ENCODE measurements around the gene MMP24.
A peak's percentile ranks its signal among the peaks of the same experiment; 100 is the strongest.
"Not testable (repeated sequence)": the region's sequence is repeated elsewhere in the genome, so short reads cannot be mapped to it uniquely, and the experiment has no call there.

Gene MMP24

DNA sequence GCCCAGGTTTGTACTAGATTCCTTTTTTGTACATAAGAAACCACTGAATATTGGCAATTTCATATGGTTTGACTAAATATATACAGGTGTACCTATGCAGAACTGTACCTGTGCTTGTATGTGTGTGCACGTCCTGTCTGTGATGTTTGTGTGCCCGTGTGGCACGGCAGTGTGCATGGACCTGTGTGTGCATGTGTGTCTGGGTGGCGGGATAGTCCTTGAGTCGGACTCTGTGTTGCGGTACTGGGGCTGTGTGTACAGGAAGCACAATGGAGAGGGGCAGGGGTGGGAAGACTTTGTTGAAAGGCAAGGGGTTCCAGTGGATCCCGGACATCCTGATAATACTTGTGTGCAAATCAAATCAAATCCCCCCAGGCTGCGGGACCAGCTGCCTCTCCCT, 69.2 kb downstream of the MMP24 start:
- no peak for DNase-seq

DNA sequence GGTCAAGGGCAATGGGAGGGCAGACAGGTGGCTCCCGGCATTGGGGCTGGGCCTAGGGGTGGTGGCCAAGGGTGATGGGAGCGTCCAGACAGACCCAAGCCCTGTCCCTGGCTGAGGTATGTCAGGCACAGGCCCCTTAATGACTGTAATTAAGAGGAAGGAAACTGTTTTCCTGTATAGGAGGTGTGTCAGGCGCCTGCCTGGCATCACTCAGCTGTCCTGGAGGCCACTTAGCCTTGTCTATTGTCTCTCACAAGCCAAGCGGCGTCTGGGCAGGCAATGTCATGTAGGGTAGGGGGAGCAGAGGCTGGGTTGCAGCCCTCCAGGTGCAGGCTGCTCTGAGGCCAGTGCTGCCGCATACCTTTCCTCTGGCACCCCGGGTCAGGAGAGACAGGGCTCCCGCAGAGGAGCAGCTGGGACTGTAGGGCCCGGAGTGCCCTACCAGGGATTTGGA, 69.6 kb downstream of the MMP24 start:
- no peak for DNase-seq

DNA sequence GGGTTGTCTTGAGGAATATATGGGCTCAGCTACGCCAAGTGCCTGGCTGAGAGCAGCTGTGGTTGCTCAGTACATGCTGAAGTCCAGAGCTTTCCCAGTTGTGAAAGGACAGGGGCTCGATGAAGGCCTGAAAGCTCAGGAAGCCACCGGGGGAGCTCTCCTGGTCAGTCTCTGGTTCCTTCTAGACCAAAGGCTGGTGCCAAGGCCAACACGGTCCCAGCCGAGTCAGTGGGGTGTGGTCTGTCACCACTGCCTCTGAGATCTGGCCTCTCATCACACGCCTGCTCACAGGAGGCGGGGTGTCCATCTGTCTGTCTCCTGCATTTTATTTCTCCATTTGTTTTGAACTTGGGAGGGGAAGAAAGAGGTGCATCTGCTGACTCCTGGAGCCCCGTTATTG, 70.7 kb downstream of the MMP24 start:
- DNase-seq = peak; percentile 31

DNA sequence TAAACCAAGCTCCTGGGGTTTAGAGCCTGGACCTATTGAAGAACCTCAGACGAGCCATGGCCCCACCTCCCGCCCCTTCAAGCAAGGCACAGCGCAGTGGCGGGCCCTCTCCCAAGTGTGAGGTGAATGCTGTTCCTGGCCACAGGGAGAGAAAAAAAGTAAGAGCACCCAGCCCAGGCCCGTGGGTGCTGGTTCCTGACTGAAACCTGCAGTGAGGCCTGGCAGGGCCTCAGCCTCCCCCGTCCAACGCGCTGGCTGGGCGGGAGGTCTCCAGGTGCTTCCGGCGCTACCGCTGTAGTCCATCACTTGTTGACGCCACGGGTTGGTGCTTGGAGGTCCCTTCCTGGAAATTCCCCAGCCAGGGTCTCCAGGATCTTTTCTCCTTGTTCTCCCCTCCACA, 71.2 kb downstream of the MMP24 start:
- no peak for DNase-seq

DNA sequence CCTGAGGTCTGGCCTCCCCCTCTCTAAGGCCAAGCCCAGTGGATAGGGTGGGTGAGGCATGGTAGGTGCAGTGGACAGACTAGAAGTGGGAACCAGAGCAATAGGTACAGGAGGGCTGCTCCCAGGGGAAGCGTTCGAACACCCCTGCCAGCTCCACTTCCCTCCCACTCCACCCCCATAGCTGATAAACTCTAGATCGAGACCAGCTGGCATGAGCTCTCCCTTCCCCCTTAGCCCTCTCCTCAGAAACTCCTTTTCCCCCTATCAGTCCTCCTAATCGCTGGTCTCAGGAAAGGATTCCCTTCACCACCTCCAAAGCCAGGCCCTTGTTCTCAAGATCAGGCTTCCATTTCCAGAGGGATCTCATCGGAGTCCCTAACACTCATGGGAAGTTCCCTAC, 71.8 kb downstream of the MMP24 start:
- no peak for DNase-seq

DNA sequence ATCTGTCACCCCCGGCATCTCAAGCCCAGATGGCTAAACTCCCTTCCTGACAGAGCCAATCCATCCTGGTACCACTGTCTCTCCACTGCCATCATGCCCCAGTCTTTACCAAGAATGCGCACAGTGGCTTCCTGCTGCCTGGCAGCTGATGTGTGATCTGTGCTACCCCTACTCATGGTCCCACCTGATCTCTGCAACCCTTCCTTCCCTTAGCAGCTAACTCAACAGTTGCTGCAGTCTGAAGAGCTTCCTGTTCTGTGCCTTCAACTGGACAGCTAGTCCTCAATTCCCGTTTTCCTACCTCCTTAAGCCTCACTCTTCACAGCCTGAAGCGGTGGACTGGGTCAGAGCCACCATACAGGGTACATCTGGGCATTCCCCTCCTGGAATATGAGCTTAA, 73.3 kb downstream of the MMP24 start:
- DNase-seq = no peak

DNA sequence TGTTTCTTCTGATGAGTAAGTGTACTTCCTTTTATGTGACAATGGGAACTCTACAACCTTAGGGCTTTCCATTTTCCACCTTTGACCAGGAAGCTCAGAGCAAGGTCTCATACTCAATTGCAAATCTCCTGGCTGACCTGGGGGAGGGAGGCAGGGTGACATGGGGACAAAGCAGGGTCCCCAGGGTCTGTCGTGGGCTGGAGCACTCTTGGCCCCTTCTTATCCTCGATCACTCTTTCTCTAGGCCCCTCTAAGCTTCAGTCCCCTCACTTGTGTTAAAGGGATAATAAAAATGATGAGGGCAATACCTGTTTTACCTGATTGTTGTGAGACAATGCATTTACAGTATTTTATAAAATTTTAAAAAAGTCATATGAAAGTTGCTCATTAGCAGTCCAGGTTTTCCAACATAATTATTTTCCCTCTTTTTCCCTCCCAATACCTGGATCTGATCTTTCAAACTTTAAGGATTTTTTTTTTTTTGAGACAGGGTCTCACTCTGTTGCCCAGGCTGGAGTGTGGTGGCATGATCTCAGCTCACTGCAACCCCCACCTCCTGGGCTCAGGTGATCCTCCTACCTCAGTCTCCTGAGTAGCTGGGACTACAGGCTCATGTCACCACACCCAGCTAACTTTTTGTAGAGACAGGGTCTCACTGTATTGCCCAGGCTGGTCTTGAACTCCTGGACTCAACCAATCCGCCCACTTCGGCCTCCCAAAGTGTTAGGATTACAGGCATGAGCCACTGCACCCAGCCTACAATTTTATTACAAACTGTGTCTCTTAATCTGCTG, 74.2 kb downstream of the MMP24 start:
- no peak for DNase-seq

DNA sequence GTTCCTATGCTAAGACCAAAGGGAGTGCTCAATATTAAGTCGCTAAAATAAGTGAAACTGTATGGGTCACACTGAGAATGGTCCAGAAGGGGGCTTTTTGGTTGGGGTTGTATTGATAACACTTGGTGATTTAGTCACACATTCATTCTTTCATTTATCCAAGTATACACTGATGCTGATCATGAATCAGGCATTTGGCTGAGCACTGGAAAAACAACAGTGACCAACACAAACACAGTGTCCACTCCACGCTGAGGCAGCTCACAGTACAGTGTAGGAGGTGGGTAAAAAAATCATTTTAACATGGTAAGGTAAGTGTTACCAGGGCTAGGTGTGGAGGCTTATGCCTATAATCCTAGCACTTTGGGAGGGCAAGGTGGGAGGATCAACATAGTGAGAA, 74.9 kb downstream of the MMP24 start:
- DNase-seq = no peak

DNA sequence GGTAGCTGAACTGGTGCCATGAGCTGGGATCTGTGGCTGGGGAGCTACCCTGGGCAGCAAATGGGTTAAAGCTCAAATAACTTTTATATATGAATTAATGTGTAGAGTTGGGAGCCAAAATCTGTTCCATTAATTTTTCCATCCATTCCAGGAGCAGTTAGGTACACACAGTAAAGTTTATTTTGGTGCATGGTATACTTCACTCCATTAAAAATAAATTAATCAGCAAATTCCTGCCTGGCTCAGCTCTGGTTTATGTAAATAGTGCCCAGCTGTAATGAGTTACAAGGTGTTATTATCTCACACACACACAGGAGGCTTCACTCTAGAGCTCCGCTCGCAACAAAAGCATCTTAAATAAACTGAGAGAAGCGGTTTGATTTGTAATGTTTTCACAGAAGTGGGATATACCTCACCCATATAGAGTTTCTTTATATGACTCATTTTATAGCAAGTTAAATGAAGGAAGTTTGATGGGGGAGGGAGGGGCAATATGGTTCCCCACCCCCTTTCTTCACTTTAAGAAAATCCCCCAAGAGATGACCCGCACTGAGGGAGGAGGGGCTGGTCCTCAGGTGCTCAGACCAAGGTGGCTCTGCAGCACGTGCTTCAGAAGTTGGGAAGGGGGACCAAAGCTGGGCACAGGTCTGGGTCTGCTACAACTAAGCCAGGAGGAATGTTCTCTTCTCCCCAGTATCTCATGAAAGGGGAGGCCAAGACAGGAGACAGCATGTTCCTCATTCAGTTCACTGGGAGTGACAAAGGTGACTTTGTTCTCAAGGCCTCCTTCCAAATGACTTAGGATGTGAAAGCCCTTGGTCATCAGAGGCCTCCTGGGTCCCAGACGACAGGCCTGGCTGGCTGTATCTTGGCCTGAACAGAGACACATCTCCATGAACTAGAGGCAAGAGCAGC, 76.2 kb downstream of the MMP24 start:
- no peak for DNase-seq

DNA sequence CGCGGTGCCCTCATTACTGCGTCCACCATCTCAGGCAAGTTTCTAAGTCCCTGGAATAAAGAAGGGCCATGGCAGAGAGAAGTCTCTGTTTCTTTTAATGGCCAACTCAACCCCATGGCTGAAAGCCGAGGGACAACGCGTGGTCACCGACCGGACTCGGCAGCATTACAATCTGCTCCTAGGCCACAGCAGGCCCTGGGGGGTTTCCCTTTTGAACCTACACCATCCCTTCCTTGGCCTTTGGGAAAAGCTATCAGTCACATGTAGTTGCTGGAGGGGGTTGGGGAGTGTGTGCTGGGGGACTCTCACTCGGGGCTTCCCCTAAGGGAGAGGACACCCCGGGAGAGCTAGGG, 76.9 kb downstream of the MMP24 start:
- no peak for DNase-seq

DNA sequence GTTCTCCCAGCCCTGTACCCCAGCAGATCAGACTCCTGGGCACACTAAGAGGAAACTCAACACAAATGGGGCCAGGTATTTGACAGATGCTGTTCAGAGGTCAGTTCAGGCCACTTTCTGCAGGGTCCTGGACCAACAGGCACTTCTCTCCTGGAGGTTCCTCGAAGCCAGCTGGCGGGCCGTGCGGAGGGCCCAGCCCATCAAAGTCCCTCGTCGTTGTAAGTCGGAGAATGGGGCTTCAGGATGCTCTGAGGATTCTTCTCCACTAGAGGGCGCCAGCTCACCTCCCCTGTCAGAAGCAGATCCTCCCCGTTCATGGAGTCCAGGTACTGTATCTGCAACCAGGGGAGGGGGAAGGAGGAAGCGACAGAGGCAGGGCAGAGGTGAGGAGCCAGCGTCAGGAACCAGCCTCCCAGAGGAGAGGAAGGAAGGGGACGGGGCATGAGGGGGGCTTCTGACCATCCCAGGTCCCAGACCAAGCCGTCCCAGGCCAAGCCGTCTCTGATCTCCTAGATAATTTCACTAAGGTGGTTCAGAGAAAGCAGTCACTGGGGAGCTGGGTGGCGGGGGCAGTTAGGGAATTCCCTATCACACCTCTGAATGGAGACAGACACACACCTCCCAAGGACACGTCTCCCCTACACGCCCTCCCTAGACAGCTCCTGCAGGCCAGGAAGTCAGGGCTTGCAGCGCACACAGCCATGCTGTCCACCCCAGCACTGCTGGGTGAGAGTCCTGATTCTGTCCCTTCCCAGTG, 77.4 kb downstream of the MMP24 start:
- peak; percentile 86 for DNase-seq

DNA sequence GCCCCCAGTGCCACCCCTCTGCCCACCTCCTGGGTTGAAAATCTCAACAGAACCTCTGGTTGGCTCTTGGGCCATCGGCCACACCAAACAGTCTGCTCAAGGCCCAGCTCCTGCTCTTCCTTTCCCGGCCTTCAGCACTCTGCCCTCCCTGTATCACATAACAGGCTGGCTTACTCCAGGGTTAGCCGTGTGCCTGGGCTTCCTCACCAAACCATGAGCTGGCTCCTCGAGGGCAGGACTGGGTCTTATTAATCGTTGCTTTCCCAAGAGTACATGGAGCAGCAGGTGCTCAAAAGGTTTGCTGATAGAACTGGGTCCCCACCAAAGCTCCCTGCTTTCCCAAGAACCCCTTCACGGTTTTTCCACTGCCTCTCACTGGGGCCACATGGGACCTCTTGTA, 78.5 kb downstream of the MMP24 start:
- no peak for DNase-seq

DNA sequence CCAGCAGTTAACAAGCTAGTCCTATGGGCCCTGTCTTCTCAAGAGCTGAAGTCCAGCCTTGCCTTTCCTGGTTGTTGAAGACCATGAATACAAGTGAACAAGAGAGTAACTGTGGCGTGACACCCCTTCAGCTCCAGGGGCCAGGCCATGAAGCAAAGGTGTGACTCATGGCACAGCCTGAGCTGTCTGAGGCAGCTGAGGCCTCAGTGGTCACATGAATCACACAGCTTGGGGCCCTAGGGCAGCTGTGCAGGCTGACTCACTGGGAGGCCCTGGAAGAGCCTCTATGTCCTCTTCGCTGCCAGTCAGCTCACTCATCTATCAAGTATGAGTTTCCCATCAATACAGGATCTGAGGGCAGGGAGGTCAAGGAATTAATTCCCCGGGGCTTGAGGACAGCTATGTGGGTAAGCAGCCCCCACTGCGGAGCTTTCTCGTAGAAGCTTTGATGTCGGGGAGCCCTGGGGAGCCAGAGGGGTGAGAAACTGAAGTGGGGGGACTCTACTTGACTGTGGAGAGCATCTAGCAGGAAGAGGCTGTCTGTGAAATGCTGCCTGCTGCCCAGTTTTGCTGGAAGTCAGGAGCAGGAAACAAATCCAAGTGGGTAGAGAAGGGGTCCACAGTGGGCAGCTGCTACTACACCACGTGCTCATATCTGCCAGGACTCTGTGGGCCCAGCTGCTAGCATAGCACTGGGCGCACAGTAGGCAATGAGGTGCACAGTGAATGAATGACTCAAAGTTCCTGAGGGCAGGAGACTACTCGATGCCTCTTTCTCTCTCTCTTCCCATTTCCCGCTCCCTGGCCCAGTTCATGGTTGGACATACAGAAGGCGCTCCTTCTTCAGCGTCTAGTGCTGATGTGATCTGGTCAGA, 79.4 kb downstream of the MMP24 start:
- DNase-seq = peak; percentile 100

DNA sequence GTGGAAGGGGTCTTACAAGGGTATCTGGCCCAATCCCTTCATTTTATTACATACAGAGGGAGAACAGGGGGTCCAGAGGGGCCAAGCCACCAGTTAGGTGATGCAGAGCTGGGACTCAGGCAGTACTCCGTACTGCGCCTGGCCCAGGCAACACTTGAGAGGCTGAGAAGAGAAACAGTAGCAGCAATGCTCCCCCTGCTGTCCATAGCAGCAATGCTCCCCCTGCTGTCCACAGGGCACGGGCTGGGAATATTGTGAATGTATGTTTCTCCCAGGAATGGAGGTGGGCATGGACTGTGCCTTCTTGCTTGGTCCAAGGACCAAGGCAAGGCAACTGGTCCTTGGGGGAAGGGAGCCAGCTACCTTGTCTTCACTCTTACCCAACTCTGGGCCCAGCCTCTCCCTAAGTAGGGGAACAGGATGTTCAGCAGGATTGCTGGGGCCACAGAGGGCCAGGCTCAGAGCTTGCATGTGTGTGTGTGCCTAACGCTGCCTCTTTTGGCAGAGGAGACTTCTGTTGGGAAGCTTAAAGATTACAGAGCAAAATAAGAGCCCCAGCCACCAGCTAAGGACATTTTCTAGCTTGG, 80.5 kb downstream of the MMP24 start:
- DNase-seq = peak; percentile 86

DNA sequence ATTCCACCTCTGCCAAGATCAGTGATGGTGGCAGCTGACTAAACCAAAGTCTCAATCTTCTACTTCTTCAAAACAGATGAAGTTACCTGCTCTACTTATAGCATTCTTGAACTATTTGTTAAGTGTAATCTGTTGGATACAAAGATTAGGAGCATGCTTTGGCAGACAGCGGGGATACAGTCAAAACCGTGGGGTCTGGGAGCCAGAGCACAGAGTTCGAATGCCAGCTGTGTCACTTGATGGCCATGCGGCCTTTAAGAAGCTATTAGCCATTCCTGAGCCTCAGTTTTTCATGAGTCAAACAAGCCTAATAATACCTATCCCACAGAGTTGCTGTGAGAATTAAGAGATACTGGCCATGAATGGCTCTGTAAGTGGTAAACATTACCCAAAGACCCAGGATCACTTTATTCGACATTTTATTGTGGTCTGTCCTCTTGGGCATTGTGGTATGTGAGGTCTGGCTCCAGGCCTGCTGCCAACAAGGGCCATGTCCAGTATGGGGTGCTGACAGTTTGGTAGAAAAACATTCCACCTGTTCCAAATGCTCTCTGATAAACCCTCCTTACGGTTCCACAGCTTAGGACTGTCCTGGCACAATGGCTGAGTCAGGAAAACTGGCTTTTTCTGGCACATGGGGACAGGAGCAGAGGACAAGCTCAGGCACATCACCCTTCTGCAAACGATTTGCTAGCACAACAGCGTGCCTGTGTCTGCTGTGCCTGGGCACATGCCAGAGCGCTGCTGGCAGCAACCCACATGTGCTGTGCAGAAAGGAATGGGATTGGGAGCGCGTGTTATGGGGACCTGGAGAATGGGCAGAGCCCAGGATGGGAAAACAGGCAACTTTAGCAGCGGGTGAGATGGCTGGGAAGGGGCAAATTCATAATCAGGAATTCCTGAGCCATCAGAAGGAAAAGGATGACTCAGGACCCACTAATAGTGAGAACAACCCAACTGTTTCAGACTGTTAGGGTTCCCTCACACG, 81.5 kb downstream of the MMP24 start:
- peak; percentile 96 for DNase-seq

DNA sequence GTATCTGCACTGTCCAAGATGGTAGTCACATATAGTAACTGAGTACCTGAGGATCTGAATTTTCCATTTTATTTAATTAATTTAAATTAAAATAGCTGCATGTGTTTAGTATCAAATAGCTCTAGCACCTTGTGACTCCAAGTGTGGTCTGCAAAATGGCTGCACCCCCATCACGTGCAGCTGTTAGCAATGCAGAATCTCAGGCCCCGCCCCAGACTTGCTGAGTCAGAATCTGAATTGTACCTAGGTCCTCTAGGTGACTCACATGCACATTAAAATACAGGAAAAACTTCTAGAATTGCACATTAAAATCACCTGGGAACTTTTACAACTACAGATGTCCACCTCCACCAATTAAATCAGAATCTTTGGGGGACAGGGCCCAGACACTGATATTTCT, 84.9 kb downstream of the MMP24 start:
- DNase-seq = peak; percentile 88

DNA sequence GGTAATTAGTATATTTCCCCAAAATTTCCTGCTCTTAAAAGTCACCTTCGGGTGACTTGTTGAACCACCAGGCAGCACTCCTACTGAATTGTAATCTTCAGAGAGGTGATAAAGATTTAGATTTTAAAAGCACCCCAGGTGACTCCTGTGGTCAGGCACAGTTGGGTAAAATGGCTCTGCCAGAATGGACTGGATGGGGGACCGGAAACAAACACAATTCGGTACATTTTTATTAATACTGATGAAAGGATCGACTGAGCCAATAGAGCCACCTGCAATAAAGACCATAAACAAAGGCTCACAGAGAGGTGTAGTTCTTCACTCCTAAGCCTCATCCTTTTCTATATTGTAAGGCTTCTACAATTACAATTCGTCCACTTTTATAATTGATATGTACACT, 85.3 kb downstream of the MMP24 start:
- no peak for DNase-seq

DNA sequence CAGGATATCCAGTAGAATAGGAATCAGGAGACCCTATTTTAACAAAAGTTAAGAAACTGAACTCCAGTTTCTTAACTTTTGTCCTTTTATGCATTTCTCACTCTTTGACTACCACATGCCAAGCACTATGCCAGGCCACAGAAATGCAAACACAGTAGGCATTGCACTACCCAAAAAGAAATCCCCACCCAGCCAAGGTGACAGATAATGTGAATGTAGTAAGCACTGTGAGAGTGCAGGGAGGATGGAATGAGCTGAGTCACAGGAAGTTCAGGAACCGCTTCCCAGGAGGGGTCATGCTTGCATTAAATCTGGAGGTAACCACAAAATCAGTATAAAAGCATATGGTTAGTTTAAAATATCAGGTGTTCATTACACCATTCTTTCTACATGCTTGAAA, 85.8 kb downstream of the MMP24 start:
- DNase-seq = peak; percentile 97

DNA sequence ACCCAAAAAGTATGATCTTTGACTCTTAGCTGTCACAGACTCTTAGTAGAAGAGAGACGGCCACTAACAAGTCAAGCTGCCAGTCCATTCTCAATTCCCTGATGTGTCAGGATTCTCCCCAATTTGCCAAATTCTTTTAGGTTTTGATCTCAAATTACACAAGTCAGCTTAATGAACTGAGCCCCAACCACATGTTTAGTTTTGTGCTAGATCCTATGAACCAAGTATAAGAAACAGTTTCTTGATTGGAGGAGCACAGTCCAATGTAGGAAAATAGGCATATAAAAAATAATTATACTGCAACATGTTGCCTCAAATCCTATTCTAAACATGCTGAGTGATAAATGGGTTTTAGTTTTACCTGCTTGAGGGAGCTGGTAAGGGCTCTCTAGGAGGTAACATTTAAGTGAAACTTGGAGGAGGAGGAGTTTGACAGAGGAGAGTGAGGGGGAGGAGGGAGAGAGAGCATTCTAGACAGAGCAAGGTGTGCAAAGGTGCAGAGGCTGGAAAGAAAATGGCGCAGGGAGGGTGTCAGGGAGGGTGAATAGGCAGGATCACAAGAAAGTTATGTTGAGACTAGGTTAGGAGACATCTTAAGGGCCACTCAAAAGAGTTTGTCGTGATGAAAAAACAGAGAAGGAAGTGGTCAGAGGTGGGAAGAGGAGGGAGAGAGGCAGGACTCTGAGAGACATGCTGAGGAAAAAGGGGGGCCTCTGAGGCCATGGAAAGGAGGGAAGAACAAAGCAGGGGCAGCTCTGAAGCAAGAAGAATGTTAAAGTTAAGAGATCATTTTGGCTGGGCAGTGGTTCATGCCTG, 88.5 kb downstream of the MMP24 start:
- no peak for DNase-seq

DNA sequence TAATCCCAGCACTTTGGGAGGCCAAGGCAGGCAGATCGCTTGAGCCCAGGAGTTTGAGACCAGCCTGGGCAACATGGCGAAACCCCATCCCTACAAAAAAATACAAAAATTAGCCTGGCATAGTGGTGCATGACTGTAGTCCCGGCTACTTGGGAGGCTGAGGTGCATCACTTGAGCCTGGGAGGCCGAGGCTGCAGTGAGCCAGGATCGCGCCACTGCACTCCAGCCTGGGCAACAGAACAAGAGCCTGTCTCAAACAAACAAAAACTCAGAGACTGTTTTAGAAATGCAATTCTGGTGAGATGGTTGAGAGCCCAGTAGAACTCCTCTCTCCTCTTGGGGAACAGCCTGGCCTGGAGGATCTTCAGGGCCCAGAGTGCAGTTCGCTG, 89.1 kb downstream of the MMP24 start:
- not testable (repeated sequence) for DNase-seq
